IPS DF 6.9 (cell line): ENCODE measurements around the gene DRGX.

Experiments
- DNase-seq: peaks from one replicate; pipeline ENCODE4 v3.0.0-alpha.2; 2013; ENCODE audit warnings: low read depth, low spot score
- H3K27ac ChIP-seq: one replicate; pipeline ENCODE4 v1.5.1; 2013; ENCODE audit warnings: low read length, control low read depth
- H3K27me3 ChIP-seq: 2 replicates; pipeline ENCODE4 v1.6.1; 2013; ENCODE audit warnings: mild to moderate bottlenecking, low read length; ENCODE audit not compliant: control insufficient read depth, insufficient read depth
- H3K36me3 ChIP-seq: 2 replicates; pipeline ENCODE4 v1.6.1; 2013; ENCODE audit warnings: low read length; ENCODE audit not compliant: control insufficient read depth, insufficient read depth
- H3K4me1 ChIP-seq: 2 replicates; pipeline ENCODE4 v1.6.1; 2013; ENCODE audit warnings: low read length; ENCODE audit not compliant: control insufficient read depth, insufficient read depth
- H3K4me3 ChIP-seq: 2 replicates; pipeline ENCODE4 v1.5.1; 2013; ENCODE audit warnings: mild to moderate bottlenecking, low read length
- H3K9me3 ChIP-seq: 2 replicates; pipeline ENCODE4 v1.6.1; 2013; ENCODE audit warnings: low read length, inconsistent platforms; ENCODE audit not compliant: control insufficient read depth, insufficient read depth
- WGBS: extraction: QIAGEN DNeasy Blood & Tissue Kit; methylation state at CpG from one replicate; pipeline ENCODE4 v1.1.7; 2013; ENCODE audit warnings: mixed read lengths, missing lambda C conversion rate; ENCODE audit not compliant: insufficient read length, insufficient coverage; 5-methylcytosine and 5-hydroxymethylcytosine counted together

DRGX gene

DNA sequence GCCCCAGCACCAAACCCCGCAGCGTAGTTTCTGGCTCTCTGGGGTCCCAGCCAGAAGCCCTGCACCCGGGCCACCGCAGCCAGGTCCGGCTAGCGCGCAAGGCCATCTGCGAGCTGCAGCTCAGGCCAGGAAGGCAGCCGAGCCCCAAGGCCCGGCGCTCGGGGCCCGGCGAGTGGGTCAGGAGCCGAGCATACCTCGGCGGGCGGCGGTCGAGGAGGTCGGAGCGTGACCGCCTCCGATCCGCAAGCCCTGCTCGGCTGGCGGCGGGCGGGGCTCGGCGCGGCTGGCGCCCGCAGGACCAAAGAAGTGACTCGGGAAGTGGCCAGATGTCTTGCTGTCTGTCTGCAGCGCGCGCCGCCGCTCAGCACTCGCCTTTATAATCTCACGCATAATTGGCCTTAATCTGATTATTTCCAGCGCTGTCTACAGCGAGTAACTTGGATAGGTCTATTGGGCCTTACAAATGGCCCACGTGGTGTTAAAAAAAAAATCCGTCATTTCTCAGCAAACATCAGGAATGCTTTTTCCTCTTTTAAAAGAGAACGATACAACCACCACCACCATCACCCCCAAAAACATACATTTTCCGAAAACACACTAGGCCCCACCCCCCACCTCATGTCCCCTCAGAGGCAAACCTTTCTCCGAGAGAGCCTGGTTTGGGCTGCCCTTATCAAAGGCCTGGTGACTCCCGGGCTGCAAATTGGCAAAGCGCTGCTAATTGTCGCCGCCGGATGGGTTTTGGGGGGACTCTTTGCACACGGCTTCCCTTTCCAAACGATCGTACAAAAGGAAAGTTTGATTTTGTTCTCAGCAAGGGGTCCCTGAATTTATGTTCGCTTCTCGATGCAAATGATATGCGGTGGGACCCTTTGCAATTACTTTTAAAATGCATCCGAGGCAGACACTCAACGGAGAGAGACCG lies at the start of gene DRGX:
Gene DRGX (minus strand): TSS at position 349 of the 925 bp plus-strand sequence. CDS start 649 bp downstream, outside the sequence.
- Histone ChIP-seq H3K9me3 (no peaks in the 10 kb centered on the region), H3K36me3 (no peaks in the 10 kb centered on the region), H3K27me3 (peaks cover 44% of the 10 kb centered on the region), H3K4me1 (peaks cover 1% of the 10 kb centered on the region; the same call in 1 of the 2 replicates), H3K4me3 (peak within 1 kb of the TSS; percentile 18; the same call in 1 of the 2 replicates), H3K27ac (no peak within 1 kb of the TSS)
- WGBS: no CpG with 5 or more reads among the region's 63 CpGs
- DNase-seq: no peak

DNA sequence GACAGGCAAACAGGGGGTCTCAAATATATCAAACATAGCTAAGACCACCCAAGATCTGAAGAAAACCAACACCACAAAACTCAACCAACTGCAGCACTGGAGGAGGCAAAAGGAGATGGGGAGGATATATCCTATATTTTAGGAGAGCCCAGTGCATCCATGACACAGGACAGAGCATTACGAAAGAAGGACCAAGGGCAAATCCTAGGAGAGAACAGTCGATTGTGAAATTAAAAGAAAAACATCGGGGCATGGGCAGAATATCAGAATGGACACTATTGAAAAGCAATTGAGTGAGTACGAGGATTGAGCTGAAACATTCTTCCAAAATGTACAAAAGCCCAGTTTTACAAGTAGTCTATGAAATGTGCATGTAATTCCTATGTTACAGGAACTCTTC lies 48.5 kb upstream of the DRGX start:
- no peak overlapping the region for H3K4me3 ChIP-seq
- no peak for DNase-seq
- H3K27me3 ChIP-seq: no peaks in the 10 kb centered on the region
- H3K9me3 ChIP-seq: no peaks in the 10 kb centered on the region
- H3K27ac ChIP-seq: no peak overlapping the region
- no CpG with 5 or more reads among the region's 4 CpGs for WGBS
- H3K36me3 ChIP-seq: no peaks in the 10 kb centered on the region
- no peaks in the 10 kb centered on the region for H3K4me1 ChIP-seq

DNA sequence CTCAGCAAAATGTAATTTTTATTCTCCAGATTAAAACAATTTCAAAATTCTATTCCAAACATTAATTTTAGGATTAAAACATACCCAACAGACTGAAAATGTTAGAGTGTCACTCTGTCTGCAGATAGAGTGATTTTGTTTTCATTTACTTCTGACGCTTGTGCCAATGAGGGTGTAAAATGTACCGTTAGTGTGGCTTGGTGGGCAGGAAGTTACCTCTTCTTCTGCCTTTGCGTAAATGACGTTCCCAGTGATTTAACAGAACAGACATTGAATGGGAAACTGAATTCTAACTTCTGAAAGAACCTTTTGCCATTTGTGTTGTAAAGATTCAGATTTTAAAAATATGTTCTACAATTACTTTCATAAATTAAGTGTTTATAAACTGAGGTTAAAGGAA lies 47.0 kb upstream of the DRGX start:
- no peaks in the 10 kb centered on the region for H3K27me3 ChIP-seq
- no CpG with 5 or more reads among the region's 4 CpGs for WGBS
- DNase-seq: no peak
- no peak overlapping the region for H3K27ac ChIP-seq
- no peaks in the 10 kb centered on the region for H3K9me3 ChIP-seq
- H3K36me3 ChIP-seq: no peaks in the 10 kb centered on the region
- no peaks in the 10 kb centered on the region for H3K4me1 ChIP-seq
- no peak overlapping the region for H3K4me3 ChIP-seq

DNA sequence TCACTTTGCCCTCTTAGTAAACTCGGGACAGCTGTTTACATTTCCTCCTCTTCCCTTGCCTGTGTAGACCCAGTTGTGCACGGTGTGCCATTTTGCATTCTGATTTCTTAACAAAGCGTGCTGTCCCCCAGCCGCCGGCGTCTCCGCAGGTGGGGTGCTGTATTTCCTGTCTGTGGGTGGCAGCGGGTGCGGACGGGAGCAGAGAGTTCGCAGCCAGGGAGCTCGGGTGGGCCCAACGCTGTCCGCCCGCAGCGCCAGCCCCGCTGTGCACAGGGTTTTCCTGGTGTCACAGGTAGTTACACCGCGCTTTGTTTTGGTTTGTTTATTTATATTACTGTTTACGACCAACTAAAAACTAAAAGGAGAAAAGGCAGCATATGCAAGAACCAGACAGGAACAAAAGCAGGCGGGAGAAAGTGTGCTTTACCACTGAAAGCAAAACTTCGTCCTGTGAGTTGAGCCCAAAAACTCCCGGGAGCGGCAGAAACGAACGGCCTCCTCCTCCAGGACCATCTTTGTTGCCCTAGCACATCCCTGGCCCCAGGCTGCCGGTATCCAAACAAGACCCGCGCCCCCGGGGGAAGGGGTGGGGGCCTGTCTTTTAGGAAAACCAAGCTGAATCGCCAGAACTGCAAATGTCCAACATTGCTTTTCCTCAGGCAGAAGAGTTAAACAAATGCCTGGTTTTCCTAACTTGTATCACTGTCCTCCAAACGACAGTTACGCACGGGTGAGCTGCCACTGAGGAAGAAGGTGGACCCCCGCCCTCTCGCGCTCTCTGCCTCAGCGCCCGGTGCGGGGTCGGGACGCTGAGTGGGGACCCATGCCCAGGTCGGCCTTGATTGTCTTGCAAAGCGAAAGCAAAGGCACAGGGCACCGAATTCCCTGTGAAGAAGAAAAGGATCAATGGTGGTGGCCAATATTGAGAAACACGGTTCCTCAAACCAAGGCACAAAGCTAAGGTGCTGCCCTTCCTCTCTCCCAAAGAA lies 45.9 kb upstream of the DRGX start:
- H3K9me3 ChIP-seq: no peaks in the 10 kb centered on the region
- H3K27ac ChIP-seq: no peak overlapping the region
- no peak overlapping the region for H3K4me3 ChIP-seq
- no peaks in the 10 kb centered on the region for H3K36me3 ChIP-seq
- H3K27me3 ChIP-seq: no peaks in the 10 kb centered on the region
- DNase-seq: no peak
- H3K4me1 ChIP-seq: no peaks in the 10 kb centered on the region
- no CpG with 5 or more reads among the region's 46 CpGs for whole genome bisulfite sequencing

DNA sequence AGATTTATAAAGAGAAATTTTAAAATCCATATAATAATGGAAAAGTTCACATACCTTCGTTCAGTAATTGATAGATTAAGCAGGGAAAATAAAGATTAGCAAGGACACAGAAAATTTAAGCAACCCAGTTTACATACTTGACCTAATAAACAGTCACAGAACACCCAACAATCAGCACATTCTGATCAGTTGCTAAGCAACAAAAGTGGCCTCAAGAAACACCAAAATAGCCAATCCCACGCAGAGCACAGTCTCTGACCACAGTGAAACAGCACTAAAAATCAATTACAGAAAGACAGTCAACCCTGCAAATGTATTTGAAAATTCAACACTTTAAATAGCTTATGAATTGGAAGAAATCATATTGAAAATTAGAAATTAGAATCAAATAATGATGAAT lies 39.3 kb upstream of the DRGX start:
- WGBS: no CpG with 5 or more reads among the region's 2 CpGs
- no peak overlapping the region for H3K27ac ChIP-seq
- no peaks in the 10 kb centered on the region; the same call in 1 of the 2 replicates for H3K27me3 ChIP-seq
- no peaks in the 10 kb centered on the region for H3K36me3 ChIP-seq
- H3K4me3 ChIP-seq: no peak overlapping the region
- no peaks in the 10 kb centered on the region for H3K9me3 ChIP-seq
- no peak for DNase-seq
- no peaks in the 10 kb centered on the region for H3K4me1 ChIP-seq

DNA sequence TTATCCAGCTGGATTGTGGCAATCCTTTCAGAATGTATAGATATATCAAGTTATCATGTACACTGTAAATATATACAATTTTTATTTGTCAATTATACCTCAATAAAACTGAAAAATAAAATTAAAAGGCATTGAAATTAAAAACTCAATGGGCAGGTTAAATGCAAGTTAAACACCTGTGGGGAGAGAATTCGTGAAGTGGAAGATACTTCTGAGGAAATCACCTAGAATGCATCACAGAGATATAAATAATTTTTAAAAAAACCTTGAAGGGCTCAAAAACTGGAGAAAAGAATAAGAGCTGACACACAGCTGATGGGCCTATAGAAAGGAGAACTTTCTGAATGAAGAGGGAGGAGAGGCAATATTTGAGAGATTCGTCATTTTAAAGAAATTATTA lies 37.2 kb upstream of the DRGX start:
- WGBS: no CpG with 5 or more reads among the region's 2 CpGs
- no peaks in the 10 kb centered on the region for H3K4me1 ChIP-seq
- H3K36me3 ChIP-seq: no peaks in the 10 kb centered on the region
- no peaks in the 10 kb centered on the region; the same call in 1 of the 2 replicates for H3K27me3 ChIP-seq
- no peaks in the 10 kb centered on the region for H3K9me3 ChIP-seq
- DNase-seq: no peak
- no peak overlapping the region for H3K4me3 ChIP-seq
- no peak overlapping the region for H3K27ac ChIP-seq

DNA sequence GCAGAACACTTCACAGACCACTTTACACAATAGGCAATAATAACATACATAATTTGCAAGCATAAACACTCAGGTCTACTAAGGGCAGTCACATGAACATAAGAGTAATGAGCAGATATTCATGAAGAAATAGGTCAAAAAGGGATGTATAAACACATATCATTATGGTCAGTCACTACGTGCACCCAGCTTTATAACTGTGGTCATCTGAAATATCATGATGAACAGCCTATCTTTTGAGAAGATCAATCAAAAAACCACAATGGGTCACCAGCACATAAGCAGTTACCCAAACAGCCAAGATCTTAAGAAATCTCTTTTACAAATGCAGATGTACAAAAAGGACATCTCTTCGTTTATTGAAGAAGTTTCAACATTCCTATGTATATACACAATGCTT lies 35.5 kb upstream of the DRGX start:
- DNase-seq: no peak
- H3K27ac ChIP-seq: no peak overlapping the region
- no peak overlapping the region for H3K4me3 ChIP-seq
- H3K36me3 ChIP-seq: no peaks in the 10 kb centered on the region
- no CpG with 5 or more reads among the region's 2 CpGs for WGBS
- H3K27me3 ChIP-seq: no peaks in the 10 kb centered on the region; the same call in 1 of the 2 replicates
- H3K9me3 ChIP-seq: no peaks in the 10 kb centered on the region
- H3K4me1 ChIP-seq: no peaks in the 10 kb centered on the region

DNA sequence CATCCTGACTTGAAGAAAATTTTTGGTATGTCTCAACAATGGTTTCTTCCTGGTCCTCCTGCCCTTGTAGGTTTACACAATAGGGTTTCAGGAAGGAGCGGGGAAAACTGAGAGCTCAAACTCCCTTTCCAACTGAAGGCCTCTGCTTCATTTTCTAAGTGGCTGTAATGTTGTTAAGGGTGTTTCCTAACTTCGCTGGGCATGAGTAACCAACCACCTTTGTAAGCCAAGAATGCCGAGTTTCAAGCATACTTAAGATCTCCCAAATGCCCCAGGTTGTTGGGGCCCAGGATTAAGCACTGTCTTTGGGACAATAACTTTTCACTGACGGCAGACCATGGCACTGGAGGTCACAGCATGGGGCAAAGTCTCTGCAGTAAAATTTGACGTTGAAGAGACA lies 33.6 kb upstream of the DRGX start:
- H3K4me3 ChIP-seq: no peak overlapping the region

DNA sequence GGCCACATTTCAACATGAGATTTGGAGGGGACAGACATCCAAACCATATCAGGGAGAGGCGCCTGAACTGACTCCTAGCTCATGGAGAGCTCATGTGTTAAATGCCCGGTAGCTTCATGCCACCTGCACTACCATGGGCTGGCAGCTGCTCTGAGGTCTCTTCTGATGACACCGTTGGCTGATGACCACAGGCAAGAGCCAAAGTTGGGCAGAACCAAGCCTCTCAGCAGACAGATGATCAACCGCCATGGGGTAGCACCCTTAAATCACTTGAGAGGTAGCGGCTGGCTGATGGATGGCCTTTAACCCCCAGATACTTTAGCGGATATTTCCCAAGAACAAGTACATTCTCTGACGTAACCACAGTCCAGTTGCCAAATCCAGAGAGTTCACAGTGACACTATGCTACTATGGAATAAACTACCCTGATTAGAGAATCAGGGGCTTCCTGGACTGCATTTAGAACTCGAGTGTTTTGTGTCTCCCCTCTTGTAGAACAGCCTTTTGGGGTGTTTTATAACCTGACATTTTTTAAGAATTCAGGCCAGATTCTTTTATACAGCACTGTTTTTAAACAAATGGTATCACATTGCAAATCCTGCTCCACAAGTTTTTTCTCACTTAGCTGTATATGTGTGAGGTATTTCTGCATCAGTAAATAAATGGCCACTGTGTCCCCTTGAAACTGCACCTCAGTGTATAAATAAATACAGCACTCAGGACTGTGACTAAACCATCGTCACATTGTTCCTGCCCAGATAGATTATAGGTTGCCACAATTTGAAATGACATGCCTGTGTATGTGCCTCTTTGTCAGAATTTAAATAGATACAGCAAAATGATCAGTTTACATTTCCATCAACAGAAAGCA lies 30.8 kb upstream of the DRGX start:
- H3K27ac ChIP-seq: no peak overlapping the region
- WGBS: no CpG with 5 or more reads among the region's 9 CpGs
- no peaks in the 10 kb centered on the region for H3K4me1 ChIP-seq
- no peak overlapping the region for H3K4me3 ChIP-seq
- DNase-seq: no peak
- H3K36me3 ChIP-seq: no peaks in the 10 kb centered on the region
- H3K27me3 ChIP-seq: no peaks in the 10 kb centered on the region
- no peaks in the 10 kb centered on the region for H3K9me3 ChIP-seq

More for the DNA sequence above, 33.6 kb upstream of the DRGX start:
- Histone ChIP-seq H3K27me3 (no peaks in the 10 kb centered on the region; the same call in 1 of the 2 replicates), H3K9me3 (no peaks in the 10 kb centered on the region), H3K27ac (no peak overlapping the region), H3K4me1 (no peaks in the 10 kb centered on the region), H3K36me3 (no peaks in the 10 kb centered on the region)
- no CpG with 5 or more reads among the region's 5 CpGs for whole genome bisulfite sequencing
- no peak for DNase-seq
